ENCODE data around the gene GRM4.

Gene GRM4

GRCh38 chr6:33992191-33992590 is 153.7 kb downstream of the GRM4 start:
- TF ChIP-seq GATA3 (IDR thresholded peaks at IDR 0.05; ENCODE audit: low read depth, low read length) (no peak), GATA2 (IDR thresholded peaks at IDR 0.05; ENCODE audit: low read depth, low read length) (no peak)

- TF ChIP-seq GATA3 (IDR thresholded peaks at IDR 0.05; ENCODE audit: low read depth, low read length) (no peak), GATA2 (IDR thresholded peaks at IDR 0.05; ENCODE audit: low read depth, low read length) (no peak)
Observed at GRCh38 chr6:33991610-33992009, 154.3 kb downstream of the GRM4 start.

GRCh38 chr6:33990061-33990541 is 155.8 kb downstream of the GRM4 start:
- no peak for TF ChIP-seq GATA3 (IDR thresholded peaks at IDR 0.05; ENCODE audit: low read depth, low read length)

- TF ChIP-seq GATA3 (IDR thresholded peaks at IDR 0.05; ENCODE audit: low read depth, low read length), result no peak
- TF ChIP-seq GATA2 (IDR thresholded peaks at IDR 0.05; ENCODE audit: low read depth, low read length), result no peak
Observed at GRCh38 chr6:33989016-33989854, 156.7 kb downstream of the GRM4 start.

- TF ChIP-seq GATA3 (IDR thresholded peaks at IDR 0.05; ENCODE audit: low read depth, low read length) (no peak), GATA2 (IDR thresholded peaks at IDR 0.05; ENCODE audit: low read depth, low read length) (no peak)
Observed at GRCh38 chr6:33988121-33989015, 157.5 kb downstream of the GRM4 start.

- TF ChIP-seq GATA3 (IDR thresholded peaks at IDR 0.05; ENCODE audit: low read depth, low read length) (no peak), GATA2 (IDR thresholded peaks at IDR 0.05; ENCODE audit: low read depth, low read length) (no peak)
Observed at GRCh38 chr6:33987531-33988021, 158.3 kb downstream of the GRM4 start.

- no peak for TF ChIP-seq GATA3 (IDR thresholded peaks at IDR 0.05; ENCODE audit: low read depth, low read length)
- no peak for TF ChIP-seq GATA2 (IDR thresholded peaks at IDR 0.05; ENCODE audit: low read depth, low read length)
Observed at GRCh38 chr6:33985947-33986346, 159.9 kb downstream of the GRM4 start.

- TF ChIP-seq GATA3 (IDR thresholded peaks at IDR 0.05; ENCODE audit: low read depth, low read length) (no peak), GATA2 (IDR thresholded peaks at IDR 0.05; ENCODE audit: low read depth, low read length) (no peak)
Observed at GRCh38 chr6:33985313-33985751, 160.6 kb downstream of the GRM4 start.

- TF ChIP-seq GATA3 (IDR thresholded peaks at IDR 0.05; ENCODE audit: low read depth, low read length) (no peak), GATA2 (IDR thresholded peaks at IDR 0.05; ENCODE audit: low read depth, low read length) (no peak)
Observed at GRCh38 chr6:33984466-33985312, 161.2 kb downstream of the GRM4 start.

GRCh38 chr6:33983721-33984465 is 162.0 kb downstream of the GRM4 start:
- TF ChIP-seq GATA2 (IDR thresholded peaks at IDR 0.05; ENCODE audit: low read depth, low read length) (no peak), GATA3 (IDR thresholded peaks at IDR 0.05; ENCODE audit: low read depth, low read length) (no peak)

GRCh38 chr6:33983109-33983716 is 162.7 kb downstream of the GRM4 start:
- TF ChIP-seq GATA2 (IDR thresholded peaks at IDR 0.05; ENCODE audit: low read depth, low read length) (no peak), GATA3 (IDR thresholded peaks at IDR 0.05; ENCODE audit: low read depth, low read length) (no peak)

GRCh38 chr6:33981861-33982260 is 164.0 kb downstream of the GRM4 start:
- TF ChIP-seq GATA3 (IDR thresholded peaks at IDR 0.05; ENCODE audit: low read depth, low read length) (no peak), GATA2 (IDR thresholded peaks at IDR 0.05; ENCODE audit: low read depth, low read length) (no peak)
